ENCODE measurements around the gene TBC1D22B.
A peak's percentile ranks its signal among the peaks of the same experiment; 100 is the strongest.

TBC1D22B gene

GRCh38 chr6:37241131-37241530, 16.4 kb upstream of the TBC1D22B start:
- DNase-seq: no peak

- no peak for DNase-seq
Observed at GRCh38 chr6:37241775-37242428, 15.7 kb upstream of the TBC1D22B start.

GRCh38 chr6:37242429-37243052, 15.0 kb upstream of the TBC1D22B start:
- peak; percentile 99 for DNase-seq

GRCh38 chr6:37243131-37243815, 14.3 kb upstream of the TBC1D22B start:
- DNase-seq: no peak

- DNase-seq: no peak
Observed at GRCh38 chr6:37243816-37244370, 13.7 kb upstream of the TBC1D22B start.

GRCh38 chr6:37244430-37245310, 12.9 kb upstream of the TBC1D22B start:
- DNase-seq: peak; percentile 97

GRCh38 chr6:37251211-37251780, 6.3 kb upstream of the TBC1D22B start:
- DNase-seq: peak; percentile 40

GRCh38 chr6:37253486-37254007, 4.0 kb upstream of the TBC1D22B start:
- DNase-seq: no peak

- no peak for DNase-seq
Observed at GRCh38 chr6:37254881-37255280, 2.7 kb upstream of the TBC1D22B start.

- DNase-seq: no peak
Observed at GRCh38 chr6:37256692-37257319, 766 bp upstream of the TBC1D22B start.

- DNase-seq: no peak
Observed at GRCh38 chr6:37257320-37257633, 295 bp upstream of the TBC1D22B start.

GRCh38 chr6:37258405-37259105, 983 bp downstream of the TBC1D22B start:
- no peak for DNase-seq

- DNase-seq: no peak
Observed at GRCh38 chr6:37259191-37259590, 1.6 kb downstream of the TBC1D22B start.

GRCh38 chr6:37260040-37260439, 2.5 kb downstream of the TBC1D22B start:
- no peak for DNase-seq

GRCh38 chr6:37260444-37260843, 2.9 kb downstream of the TBC1D22B start:
- DNase-seq: no peak

GRCh38 chr6:37261198-37261597, 3.6 kb downstream of the TBC1D22B start:
- no peak for DNase-seq

- no peak for DNase-seq
Observed at GRCh38 chr6:37262446-37263026, 5.0 kb downstream of the TBC1D22B start.

- no peak for DNase-seq
Observed at GRCh38 chr6:37265001-37265400, 7.4 kb downstream of the TBC1D22B start.

- DNase-seq: no peak
Observed at GRCh38 chr6:37265860-37266259, 8.3 kb downstream of the TBC1D22B start.

- no peak for DNase-seq
Observed at GRCh38 chr6:37269105-37269504, 11.5 kb downstream of the TBC1D22B start.

Data from fibroblast of skin of right quadriceps (primary cell).